Right forelimb (tissue), 1 donor: ENCODE measurements around the gene DKC1.
"Not testable (repeated sequence)": the region's sequence is repeated elsewhere in the genome, so short reads cannot be mapped to it uniquely, and the experiment has no call there.

Experiments
- DNase-seq: peaks from one replicate; pipeline ENCODE4 v3.0.0-alpha.2; 2018

Gene DKC1

GRCh38 chrX:154795016-154795415, 32.4 kb downstream of the DKC1 start:
- no peak for DNase-seq

- DNase-seq = no peak
These were observed 34.3 kb downstream of the DKC1 start for GRCh38 chrX:154797006-154797405.

- no peak for DNase-seq
These were observed 37.1 kb downstream of the DKC1 start for GRCh38 chrX:154799556-154800348.

GRCh38 chrX:154800478-154801210, 38.0 kb downstream of the DKC1 start:
- DNase-seq = no peak

DNA sequence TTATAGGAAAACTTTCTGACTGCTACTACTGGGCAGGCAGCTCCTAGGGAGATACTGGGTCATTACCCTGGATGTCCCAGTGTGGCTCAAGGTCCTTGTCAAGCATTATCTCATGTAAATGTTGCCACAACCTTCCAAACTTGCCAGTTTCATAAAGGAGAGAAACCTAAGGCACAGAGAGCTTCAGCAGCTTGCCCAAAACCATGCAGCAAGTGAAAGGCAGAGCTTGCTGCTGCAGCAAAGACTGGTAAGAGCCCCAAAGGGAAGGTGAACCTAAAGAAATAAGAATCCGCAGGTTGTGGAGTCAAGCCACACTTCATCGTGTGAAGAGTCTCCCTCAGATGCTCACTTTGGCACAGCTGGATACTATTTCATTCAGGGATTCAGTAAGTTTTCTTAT, 40.3 kb downstream of the DKC1 start:
- DNase-seq = no peak

- DNase-seq = no peak
These were observed 41.7 kb downstream of the DKC1 start for GRCh38 chrX:154804261-154804956.

DNA sequence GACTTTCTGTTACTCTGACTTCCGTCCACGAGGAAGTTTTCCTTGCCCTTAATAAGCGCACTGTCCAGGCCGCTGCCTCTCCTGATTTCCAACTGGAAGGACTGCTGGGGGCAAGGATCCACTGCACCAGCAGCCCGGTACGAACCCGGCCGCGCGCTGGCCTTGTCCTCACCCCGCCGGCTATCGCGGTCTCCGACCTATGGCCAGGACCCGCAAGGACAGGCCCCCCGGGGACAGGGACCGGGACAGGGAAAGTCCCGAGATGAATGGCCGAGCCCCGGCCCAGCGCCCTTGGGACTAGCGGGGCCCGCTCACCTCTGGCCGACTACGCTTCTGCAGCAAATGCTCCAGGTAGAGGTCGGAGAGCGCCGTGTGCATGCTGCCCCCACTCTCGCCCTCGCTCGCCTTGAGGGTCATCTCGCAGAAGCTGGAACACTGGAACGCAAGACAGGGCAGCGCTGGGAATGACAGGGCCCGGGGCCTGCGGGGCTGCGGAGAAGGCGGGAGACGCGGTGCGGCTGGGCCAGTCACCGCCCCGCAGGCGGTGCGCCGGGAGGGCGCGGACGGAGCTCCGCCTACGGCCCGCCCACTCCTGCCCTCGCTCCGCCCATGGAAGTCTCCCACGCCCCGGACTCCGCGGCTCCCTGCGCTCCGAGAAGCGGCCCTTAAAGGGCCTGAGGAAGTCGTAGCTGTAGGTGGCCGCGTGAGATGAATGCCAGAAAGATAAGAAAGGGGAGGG, 42.5 kb downstream of the DKC1 start, which contains the start of gene MPP1:
MPP1 (minus strand) TSS at position 529 of the 739 bp plus-strand sequence; CDS start at position 417, 112 bp downstream.
- DNase-seq = peak; percentile 85

DNA sequence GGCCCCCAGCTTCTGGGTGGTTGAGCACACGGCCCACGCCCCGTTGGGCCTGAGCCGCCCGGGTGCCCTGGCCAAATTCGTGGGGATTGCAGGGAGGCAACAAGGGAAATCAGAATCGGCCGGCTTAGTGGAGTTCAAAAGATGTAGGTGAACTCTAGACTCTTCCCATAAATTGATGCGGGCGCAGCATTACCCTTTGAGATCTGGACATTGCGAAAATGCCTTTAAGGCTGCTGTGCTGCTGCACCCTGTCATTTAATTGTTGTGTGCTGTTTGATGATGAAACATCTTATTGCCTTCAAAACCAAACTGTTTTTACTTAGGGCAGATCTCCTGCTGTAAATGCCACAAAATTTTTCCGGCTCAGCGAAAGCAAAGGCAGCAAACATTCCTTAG, 43.0 kb downstream of the DKC1 start:
- no peak for DNase-seq

DNA sequence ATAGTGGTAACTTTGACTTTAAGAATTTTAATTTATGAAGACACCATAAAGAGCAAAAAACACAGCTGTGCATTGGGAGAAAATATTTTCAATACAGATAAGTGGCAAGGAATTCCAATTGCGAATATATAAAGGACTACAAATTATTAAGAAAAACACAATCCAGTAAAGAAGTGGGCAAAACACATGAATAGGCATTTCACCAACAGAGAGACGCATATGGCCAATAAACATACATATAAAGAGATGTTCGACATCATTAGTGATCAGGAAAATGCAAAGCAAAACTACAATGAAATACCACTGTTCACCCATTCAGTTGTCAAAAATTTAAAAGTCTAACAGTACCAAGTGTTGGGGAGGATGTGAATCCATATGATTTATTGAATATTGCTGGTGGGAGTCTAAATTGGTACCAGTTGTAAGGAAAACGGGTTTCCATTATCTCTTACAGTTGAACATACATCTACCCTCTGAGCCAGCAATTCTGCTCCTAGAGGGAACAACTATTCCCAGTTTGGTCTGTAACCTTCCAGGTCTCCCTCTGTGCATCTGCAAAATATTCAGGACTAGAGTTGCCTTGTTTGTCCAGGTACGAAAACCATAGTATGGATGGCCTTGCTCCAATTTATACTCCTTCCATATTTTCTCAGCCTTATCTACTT, 44.3 kb downstream of the DKC1 start:
- no peak for DNase-seq

DNA sequence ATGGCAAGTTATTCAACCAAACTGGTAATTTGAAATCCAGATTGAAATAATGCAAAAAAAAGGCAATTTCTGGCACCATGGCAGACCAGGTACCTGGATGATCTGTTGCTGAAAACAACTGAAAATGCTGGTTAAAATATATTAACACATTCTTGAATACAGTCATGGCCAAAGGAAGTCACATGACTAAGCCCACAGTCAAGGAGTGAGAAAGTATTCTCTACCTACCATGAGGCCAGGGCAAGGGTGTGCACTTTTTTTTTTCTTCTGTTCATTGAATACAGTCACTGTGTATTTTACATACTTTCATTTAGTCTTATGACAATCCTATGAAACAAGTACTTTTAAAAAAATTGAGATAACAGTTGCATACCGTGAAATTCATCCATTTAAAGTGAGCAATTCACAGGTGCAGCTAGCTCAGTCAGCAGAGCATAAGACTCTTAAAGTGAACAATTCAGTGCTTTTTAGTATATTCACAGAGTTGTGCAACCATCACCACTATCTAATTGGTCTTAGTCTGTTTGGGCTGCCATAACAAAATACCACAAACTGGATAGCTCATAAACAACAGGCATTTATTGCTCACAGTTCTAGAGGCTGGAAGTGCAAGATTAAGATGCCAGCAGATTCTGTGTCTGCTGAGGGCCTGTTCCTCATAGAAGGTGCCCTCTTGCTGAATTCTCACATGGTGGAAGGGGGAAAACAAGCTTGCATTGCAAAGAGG, 47.4 kb downstream of the DKC1 start:
- DNase-seq = no peak

- DNase-seq = no peak
These were observed 49.9 kb downstream of the DKC1 start for GRCh38 chrX:154812341-154813101.

DNA sequence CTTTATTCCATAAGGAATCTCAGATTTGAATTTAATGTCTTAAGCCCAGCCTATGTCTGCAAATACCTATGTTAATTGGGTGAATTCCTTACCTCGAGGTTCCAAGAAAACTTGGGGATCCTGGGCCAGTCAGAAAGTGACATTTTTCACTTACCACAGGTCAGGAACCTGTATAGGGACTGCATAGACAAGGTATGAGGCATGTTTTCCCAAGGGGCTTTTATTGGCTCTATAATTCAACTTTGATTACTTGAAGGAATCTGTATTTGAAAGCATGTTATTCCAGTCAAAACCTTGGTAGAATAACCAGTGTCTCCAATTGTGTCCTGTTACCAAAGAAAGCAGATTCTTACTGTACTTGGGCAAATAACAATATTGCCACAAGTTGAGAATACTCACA, 51.1 kb downstream of the DKC1 start:
- DNase-seq = no peak

DNA sequence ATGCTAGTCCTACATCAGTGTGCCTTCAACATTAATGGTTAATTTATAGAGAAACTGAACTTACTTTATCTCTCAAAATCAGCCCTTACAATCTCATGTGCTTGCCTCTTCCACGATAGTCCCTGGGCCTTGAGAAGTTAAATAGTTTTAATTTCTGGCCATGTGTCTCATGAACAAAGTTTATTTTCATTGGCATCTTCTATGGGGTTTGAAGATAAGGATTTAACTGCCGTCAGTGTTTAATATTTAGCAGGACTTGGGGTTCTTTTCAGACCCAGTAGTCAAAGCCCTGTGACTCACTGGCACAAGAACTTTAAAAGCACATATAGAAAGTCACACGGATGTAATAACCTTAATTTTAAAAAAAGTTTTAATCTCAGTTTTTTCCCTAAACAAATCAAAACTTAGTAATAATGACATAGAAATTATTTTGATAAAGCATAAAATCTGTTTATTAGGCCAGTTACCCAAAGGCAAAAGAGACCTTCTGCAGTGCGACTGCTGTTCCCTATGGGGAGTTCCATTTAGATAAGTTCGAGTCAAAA, 52.7 kb downstream of the DKC1 start:
- DNase-seq = no peak

- DNase-seq = not testable (repeated sequence)
These were observed 53.7 kb downstream of the DKC1 start for GRCh38 chrX:154816326-154816898.

DNA sequence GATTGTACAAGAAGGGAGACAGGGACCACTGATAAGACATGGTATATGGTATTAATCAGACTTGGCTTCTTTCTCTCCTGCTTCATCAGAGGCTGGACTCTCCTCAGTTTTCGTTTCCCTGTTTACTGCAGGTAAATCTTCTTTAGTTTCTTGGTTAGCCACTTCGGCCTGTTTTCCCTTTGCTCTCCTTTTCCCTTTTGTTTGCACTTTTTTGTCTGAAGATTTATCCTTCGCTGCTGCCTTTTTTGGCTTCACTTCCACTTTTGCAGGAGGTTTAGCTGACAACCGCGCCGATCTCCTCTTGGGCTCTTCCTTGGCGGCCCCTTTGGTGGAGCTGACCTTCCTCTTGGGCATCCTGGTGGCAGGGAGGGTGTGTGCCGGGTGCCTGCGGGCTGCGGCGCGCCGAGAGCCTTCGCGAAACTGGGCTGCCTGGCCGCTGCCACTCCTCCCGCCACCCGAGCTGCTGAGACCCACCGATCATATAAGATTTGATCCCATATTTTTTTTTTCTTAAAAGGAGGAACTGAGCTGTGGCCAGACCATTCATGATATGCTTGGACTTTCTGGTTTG, 54.5 kb downstream of the DKC1 start:
- not testable (repeated sequence) for DNase-seq

DNA sequence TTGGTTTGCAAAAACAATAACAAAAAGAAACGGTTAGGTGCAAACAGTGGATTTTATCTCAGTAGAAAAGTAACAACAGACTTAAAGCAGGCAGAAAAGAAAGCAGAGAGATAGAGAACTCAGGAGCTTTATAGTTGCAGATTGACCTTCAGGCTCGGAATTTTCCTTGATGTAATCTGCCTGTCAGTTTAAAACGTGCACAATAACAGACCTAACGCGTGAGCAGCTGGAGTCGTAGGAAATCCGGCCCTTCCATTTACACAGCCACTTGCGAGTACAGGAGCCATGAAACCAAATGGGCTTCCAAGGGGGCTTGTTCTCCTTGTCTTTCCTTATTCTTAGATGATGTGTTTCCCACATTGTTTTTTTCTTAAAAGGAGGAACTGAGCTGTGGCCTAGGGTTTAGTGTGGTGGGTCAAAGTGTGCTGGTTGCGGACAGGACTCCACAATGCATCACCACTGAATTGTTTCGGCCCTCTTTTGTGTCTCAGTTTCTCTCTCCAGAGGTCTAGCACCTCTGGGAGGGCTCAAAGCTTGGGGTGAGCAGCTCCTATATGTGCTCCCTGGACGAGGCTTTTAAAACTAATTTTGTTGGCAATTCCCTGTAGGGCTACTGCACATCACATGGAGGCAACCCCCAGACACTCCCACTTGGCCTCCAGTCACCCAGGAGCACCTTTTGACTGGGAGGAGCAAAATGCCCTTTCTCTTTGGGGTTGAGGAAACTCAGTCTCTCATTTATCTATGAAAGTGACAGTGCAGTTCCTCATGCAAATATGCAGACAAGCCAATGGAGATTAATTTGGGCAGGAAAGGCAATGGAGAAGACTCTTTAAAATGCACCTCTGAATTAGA, 56.5 kb downstream of the DKC1 start:
- DNase-seq = no peak

GRCh38 chrX:154819771-154820341, 57.2 kb downstream of the DKC1 start:
- DNase-seq = no peak

GRCh38 chrX:154821523-154821922, 58.9 kb downstream of the DKC1 start:
- no peak for DNase-seq
